ENCODE data around the gene UBE2H.

- no peak for TF ChIP-seq CTCF (conservative IDR thresholded peaks at IDR 0.05; ENCODE audit: low read depth, low read length)
- no peak for TF ChIP-seq POLR2A (IDR thresholded peaks at IDR 0.05; ENCODE audit: low read depth, low read length)
- TF ChIP-seq ELK1 (IDR thresholded peaks at IDR 0.05; ENCODE audit: borderline replicate concordance, low read depth, low read length) = no peak
- TF ChIP-seq MAFK (IDR thresholded peaks at IDR 0.05; ENCODE audit: low read depth, low read length) = no peak
- TF ChIP-seq USF2 (IDR thresholded peaks at IDR 0.05; ENCODE audit: low read depth, low read length) = no peak
- TF ChIP-seq RAD21 (IDR thresholded peaks at IDR 0.05; ENCODE audit: low read length) = no peak
- no peak for TF ChIP-seq RCOR1 (IDR thresholded peaks at IDR 0.05; ENCODE audit: insufficient replicate concordance, low read length)
- no peak for TF ChIP-seq MXI1 (IDR thresholded peaks at IDR 0.05; ENCODE audit: borderline replicate concordance, low read depth, low read length)
- no peak for TF ChIP-seq SMC3 (IDR thresholded peaks at IDR 0.05; ENCODE audit: low read depth, low read length)
- TF ChIP-seq NFE2L2 (IDR thresholded peaks at IDR 0.05; ENCODE audit: low read depth, low read length) = no peak
Measured at GRCh38 chr7:129989466-129989865, 36.7 kb upstream of the UBE2H start.

All from IMR-90 (cell line).